ENCODE measurements around the gene NDUFS3.
A peak's percentile ranks its signal among the peaks of the same experiment; 100 is the strongest.

GRCh38 chr11:47532597-47533213 lies 46.2 kb upstream of the NDUFS3 start:
- TF ChIP-seq CTCF (IDR thresholded peaks at IDR 0.05) (no peak), EP300 (IDR thresholded peaks at IDR 0.05) (peak in 2 of 4 donors; percentile 37 to 68), POLR2A (IDR thresholded peaks at IDR 0.05) (no peak)
